HEK293 (cell line): ENCODE results near the gene RABL3.

ENCODE experiments used
- CTCF ChIA-PET: fragments of 350-600 bp; formaldehyde crosslinking; extraction: SDS; loops from one replicate; lab custom pipeline; 2021; ENCODE audit warnings: antibody characterized with exemption; lab: Yijun Ruan, JAX
- POLR2A ChIA-PET: fragments of 300-600 bp; formaldehyde crosslinking; extraction: SDS; loops from one replicate; lab custom pipeline; 2020; ENCODE audit warnings: antibody characterized with exemption, inconsistent platforms; lab: Yijun Ruan, JAX
- H3K27ac ChIP-seq: fragments of 200-500 bp; sonication (Bioruptor generic); 2 replicates; pipeline ENCODE4 v1.5.1; 2014; ENCODE audit warnings: low read depth, low read length, control low read depth, inconsistent platforms; ENCODE audit errors: extremely low read depth
- H3K36me3 ChIP-seq, 2 experiments: fragments of 200-500 bp in 1 of 2; sonication (Bioruptor generic) in 1 of 2; 1 replicate in 1 of 2; 2 replicates in 1 of 2; pipeline ENCODE4 v1.5.1; 2014 to 2017; ENCODE audit warnings: inconsistent platforms in 2 of 2, low read length in 2 of 2; ENCODE audit not compliant: control insufficient read depth in 2 of 2, insufficient read depth in 1 of 2
- H3K4me1 ChIP-seq: fragments of 200-500 bp; sonication (Bioruptor generic); 2 replicates; pipeline ENCODE4 v1.5.1; 2014; ENCODE audit warnings: mild to moderate bottlenecking, low read length, inconsistent platforms; ENCODE audit not compliant: control insufficient read depth, insufficient read depth
- H3K4me3 ChIP-seq: 2 replicates; pipeline ENCODE4 v1.5.1; 2011; ENCODE audit warnings: low read depth, mild to moderate bottlenecking, control low read depth, low read length, moderate library complexity
- H3K9me3 ChIP-seq: fragments of 200-500 bp; sonication (Bioruptor generic); 2 replicates; pipeline ENCODE4 v1.5.1; 2014; ENCODE audit warnings: low read depth, low read length, inconsistent platforms; ENCODE audit not compliant: control insufficient read depth, insufficient read depth
- GLIS1 ChIP-seq: fragments of 450-650 bp; formaldehyde crosslinking; IDR thresholded peaks from 2 replicates; pipeline ENCODE4 v1.5.1; 2016; ENCODE audit warnings: missing biosample characterization, missing genetic modification characterization
- ZBTB7A ChIP-seq: fragments of 450-650 bp; formaldehyde crosslinking; IDR thresholded peaks from 2 replicates; pipeline ENCODE4 v1.5.1; 2016; ENCODE audit warnings: low read depth, missing biosample characterization, missing genetic modification characterization
- ZNF133 ChIP-seq: fragments of 450-650 bp; formaldehyde crosslinking; IDR thresholded peaks from 2 replicates; pipeline ENCODE4 v1.5.1; 2016; ENCODE audit warnings: missing biosample characterization, missing genetic modification characterization
- ZNF266 ChIP-seq: fragments of 450-650 bp; formaldehyde crosslinking; IDR thresholded peaks from 2 replicates; pipeline ENCODE4 v1.5.1; 2016; ENCODE audit warnings: missing biosample characterization, missing genetic modification characterization, low read depth
- ZNF394 ChIP-seq: fragments of 450-650 bp; formaldehyde crosslinking; IDR thresholded peaks from 2 replicates; pipeline ENCODE4 v1.5.1; 2016; ENCODE audit warnings: missing biosample characterization, missing genetic modification characterization, mild to moderate bottlenecking, moderate library complexity, borderline replicate concordance
- ZNF510 ChIP-seq: fragments of 450-650 bp; formaldehyde crosslinking; IDR thresholded peaks from 2 replicates; pipeline ENCODE4 v1.5.1; 2018; ENCODE audit warnings: mild to moderate bottlenecking, missing genetic modification characterization, missing biosample characterization; ENCODE audit not compliant: insufficient replicate concordance
- ZNF596 ChIP-seq: fragments of 450-650 bp; IDR thresholded peaks from 2 replicates; pipeline ENCODE4 v1.5.0; 2018; ENCODE audit warnings: missing biosample characterization, mild to moderate bottlenecking, missing genetic modification characterization, moderate library complexity
- ZNF654 ChIP-seq: fragments of 450-650 bp; formaldehyde crosslinking; IDR thresholded peaks from 2 replicates; pipeline ENCODE4 v1.5.1; 2016; ENCODE audit warnings: low read depth, missing biosample characterization, missing genetic modification characterization
- ZNF664 ChIP-seq: fragments of 450-650 bp; formaldehyde crosslinking; IDR thresholded peaks from 2 replicates; pipeline ENCODE4 v1.5.1; 2016; ENCODE audit warnings: missing biosample characterization, missing genetic modification characterization
- ZNF677 ChIP-seq: fragments of 450-650 bp; IDR thresholded peaks from 2 replicates; pipeline ENCODE4 v1.5.0; 2018; ENCODE audit warnings: missing biosample characterization, mild to moderate bottlenecking, missing genetic modification characterization, moderate library complexity
- ZNF777 ChIP-seq: fragments of 450-650 bp; formaldehyde crosslinking; IDR thresholded peaks from 2 replicates; pipeline ENCODE4 v1.5.1; 2017; ENCODE audit warnings: missing biosample characterization, missing genetic modification characterization, borderline replicate concordance
- ZSCAN4 ChIP-seq: fragments of 450-650 bp; formaldehyde crosslinking; IDR thresholded peaks from 2 replicates; pipeline ENCODE4 v1.5.1; 2017; ENCODE audit warnings: missing biosample characterization, missing genetic modification characterization
- TF ChIP-seq, protein P1 (sequence below): IDR thresholded peaks from 2 replicates; pipeline ENCODE4 v1.6.1; 2011; ENCODE audit warnings: mild to moderate bottlenecking, low read depth, low read length, borderline replicate concordance

RABL3 gene

GRCh38 chr3:120652896-120653545 is 89.3 kb downstream of the RABL3 start:
- no peaks in the 10 kb centered on the region for H3K4me1 ChIP-seq
- ChIA-PET POLR2A (no interaction called here), CTCF (no interaction called here)
- TF ChIP-seq ZNF266 (tag by site-specific recombination): no peak
- TF ChIP-seq GLIS1 (tag by site-specific recombination): peak; percentile 18; the same call in 1 of the 2 replicates
- H3K4me3 ChIP-seq: no peak overlapping the region
- H3K27ac ChIP-seq: no peak overlapping the region
- no peaks in the 10 kb centered on the region for H3K36me3 ChIP-seq
- H3K9me3 ChIP-seq: no peaks in the 10 kb centered on the region

DNA sequence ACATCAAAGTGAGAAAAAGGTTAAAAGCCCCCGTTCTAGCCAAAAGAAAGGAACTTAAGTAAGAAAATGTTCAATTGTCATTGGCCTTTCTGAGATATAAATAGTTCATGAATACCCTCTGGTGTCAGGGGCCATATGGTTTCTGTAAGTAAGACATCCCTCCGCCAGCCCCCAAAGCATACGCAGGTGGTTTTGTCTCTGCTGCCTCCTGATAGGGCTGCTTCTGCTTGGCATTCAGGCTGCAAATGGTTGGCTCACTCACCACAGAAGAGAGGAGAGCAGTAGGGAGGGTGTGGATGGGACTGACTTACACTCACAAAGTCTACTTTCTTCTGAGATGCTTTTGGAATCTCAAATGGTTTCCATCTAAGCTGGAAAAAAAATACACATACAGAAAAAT is 90.0 kb downstream of the RABL3 start:
- H3K9me3 ChIP-seq: no peaks in the 10 kb centered on the region
- TF ChIP-seq ZNF777 (tag by site-specific recombination): no peak
- TF ChIP-seq, protein P1, sequence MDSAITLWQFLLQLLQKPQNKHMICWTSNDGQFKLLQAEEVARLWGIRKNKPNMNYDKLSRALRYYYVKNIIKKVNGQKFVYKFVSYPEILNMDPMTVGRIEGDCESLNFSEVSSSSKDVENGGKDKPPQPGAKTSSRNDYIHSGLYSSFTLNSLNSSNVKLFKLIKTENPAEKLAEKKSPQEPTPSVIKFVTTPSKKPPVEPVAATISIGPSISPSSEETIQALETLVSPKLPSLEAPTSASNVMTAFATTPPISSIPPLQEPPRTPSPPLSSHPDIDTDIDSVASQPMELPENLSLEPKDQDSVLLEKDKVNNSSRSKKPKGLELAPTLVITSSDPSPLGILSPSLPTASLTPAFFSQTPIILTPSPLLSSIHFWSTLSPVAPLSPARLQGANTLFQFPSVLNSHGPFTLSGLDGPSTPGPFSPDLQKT: no peak
- no peak overlapping the region for H3K27ac ChIP-seq
- ChIA-PET CTCF (no interaction called here), POLR2A (no interaction called here)
- no peaks in the 10 kb centered on the region for H3K4me1 ChIP-seq
- H3K4me3 ChIP-seq: no peak overlapping the region
- no peaks in the 10 kb centered on the region for H3K36me3 ChIP-seq

DNA sequence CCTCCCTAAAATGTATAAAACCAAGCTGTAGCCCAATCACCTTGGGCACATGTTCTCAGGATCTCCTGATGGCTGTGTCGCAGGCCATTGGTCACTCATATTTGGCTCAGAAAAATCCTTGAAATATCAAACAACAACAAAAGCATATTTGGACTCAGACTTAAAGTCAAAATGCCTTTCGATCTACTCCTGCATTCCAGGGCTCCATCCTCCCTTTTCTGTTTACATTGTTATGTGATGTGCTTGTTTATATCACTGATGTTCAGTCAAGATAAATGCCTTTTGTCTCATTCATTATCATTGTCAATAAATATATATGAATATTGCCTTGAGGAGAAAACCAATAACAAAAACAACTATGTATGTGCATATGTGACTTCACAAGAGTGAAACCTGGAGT is 92.0 kb downstream of the RABL3 start:
- ChIA-PET CTCF (no interaction called here), POLR2A (no interaction called here)
- H3K36me3 ChIP-seq: no peaks in the 10 kb centered on the region
- TF ChIP-seq ZNF510 (tag by site-specific recombination): no peak
- TF ChIP-seq ZNF677 (tag by site-specific recombination): no peak
- TF ChIP-seq ZNF654 (tag by site-specific recombination): no peak
- no peak for TF ChIP-seq ZNF596
- TF ChIP-seq ZNF133 (tag by site-specific recombination): no peak
- no peak for TF ChIP-seq ZSCAN4 (tag by site-specific recombination)
- TF ChIP-seq, all 188 proteins: peak for 0
- Histone ChIP-seq H3K4me3 (no peak overlapping the region), H3K4me1 (no peaks in the 10 kb centered on the region), H3K27ac (no peak overlapping the region), H3K9me3 (no peaks in the 10 kb centered on the region)

- Histone ChIP-seq H3K36me3 (no peaks in the 10 kb centered on the region), H3K4me1 (no peaks in the 10 kb centered on the region), H3K9me3 (no peaks in the 10 kb centered on the region), H3K27ac (no peak overlapping the region), H3K4me3 (no peak overlapping the region)
- ChIA-PET POLR2A (no interaction called here), CTCF (no interaction called here)
- TF ChIP-seq ZNF394 (no peak), ZBTB7A (tag by site-specific recombination) (no peak), ZNF664 (tag by site-specific recombination) (no peak), ZNF133 (tag by site-specific recombination) (no peak)
Observed at GRCh38 chr3:120649830-120650233, 92.5 kb downstream of the RABL3 start.
